Hypothalamus (tissue), 51 donors: ENCODE results near the gene GABRB2.
"Not testable (repeated sequence)": the region's sequence is repeated elsewhere in the genome, so short reads cannot be mapped to it uniquely, and the experiment has no call there.

ENCODE experiments used
- DNase-seq, 51 donors: peaks; one replicate each; lab custom pipeline; 2025; lab: John Stamatoyannopoulos, UW

Gene GABRB2

GRCh38 chr5:161546470-161547301 lies at the start of gene GABRB2:
GABRB2 (minus strand) TSS chr5:161546725; CDS start chr5:161546643, 82 bp downstream.
- peak in 39 of 51 donors; percentile 3 to 85 (median 42) for DNase-seq

- DNase-seq = no peak
Observed at GRCh38 chr5:161585798-161586197, 39.3 kb upstream of the GABRB2 start.

GRCh38 chr5:161580621-161581020 lies 34.1 kb upstream of the GABRB2 start:
- DNase-seq = no peak

GRCh38 chr5:161572914-161573313 lies 26.4 kb upstream of the GABRB2 start:
- DNase-seq = no peak

GRCh38 chr5:161566081-161566480 lies 19.6 kb upstream of the GABRB2 start:
- DNase-seq = no peak

GRCh38 chr5:161562446-161562845 lies 15.9 kb upstream of the GABRB2 start:
- DNase-seq = no peak

- peak in 1 of 51 donors; percentile 44 for DNase-seq
Observed at GRCh38 chr5:161549106-161549505, 2.6 kb upstream of the GABRB2 start.

GRCh38 chr5:161548487-161549094 lies 2.1 kb upstream of the GABRB2 start:
- DNase-seq = no peak

GRCh38 chr5:161547738-161548486 lies 1.4 kb upstream of the GABRB2 start:
- peak in 7 of 51 donors; percentile 4 to 46 (median 30) for DNase-seq

- peak in 1 of 51 donors; percentile 38 for DNase-seq
Observed at GRCh38 chr5:161547406-161547737, 847 bp upstream of the GABRB2 start.

- peak in 2 of 51 donors; percentile 1 to 4 for DNase-seq
Observed at GRCh38 chr5:161546095-161546469, 443 bp downstream of the GABRB2 start.

- no peak for DNase-seq
Observed at GRCh38 chr5:161545344-161546094, 1.0 kb downstream of the GABRB2 start.

GRCh38 chr5:161544350-161544765 lies 2.2 kb downstream of the GABRB2 start:
- DNase-seq = peak in 28 of 51 donors; percentile 4 to 75 (median 30)

GRCh38 chr5:161539016-161539415 lies 7.5 kb downstream of the GABRB2 start:
- DNase-seq = no peak

GRCh38 chr5:161535762-161536161 lies 10.8 kb downstream of the GABRB2 start:
- no peak for DNase-seq

GRCh38 chr5:161530700-161531099 lies 15.8 kb downstream of the GABRB2 start:
- DNase-seq = no peak

- peak in 1 of 51 donors; percentile 28 for DNase-seq
Observed at GRCh38 chr5:161513942-161514341, 32.6 kb downstream of the GABRB2 start.

GRCh38 chr5:161507591-161507990 lies 38.9 kb downstream of the GABRB2 start:
- no peak for DNase-seq

GRCh38 chr5:161505160-161505559 lies 41.4 kb downstream of the GABRB2 start:
- DNase-seq = not testable (repeated sequence)

GRCh38 chr5:161498531-161498930 lies 48.0 kb downstream of the GABRB2 start:
- no peak for DNase-seq

- no peak for DNase-seq
Observed at GRCh38 chr5:161483721-161484120, 62.8 kb downstream of the GABRB2 start.
